DMS114 treated with DMSO at 0.1 percent for 48 hours (cell line): Measurements from ENCODE around the gene PRKN.

Experiments
- DNase-seq: peaks from one replicate; lab custom pipeline; 2025; ENCODE audit not compliant: unreplicated experiment; lab: John Stamatoyannopoulos, UW

The PRKN gene

GRCh38 chr6:161694995-161695394 is 1032.6 kb downstream of the PRKN start:
- DNase-seq: no peak

- no peak for DNase-seq
Measured at GRCh38 chr6:161686655-161687054, 1040.9 kb downstream of the PRKN start.

GRCh38 chr6:161684731-161685475 is 1042.7 kb downstream of the PRKN start:
- no peak for DNase-seq

GRCh38 chr6:161683400-161683799 is 1044.2 kb downstream of the PRKN start:
- DNase-seq: no peak

- no peak for DNase-seq
Measured at GRCh38 chr6:161682982-161683381, 1044.6 kb downstream of the PRKN start.

GRCh38 chr6:161679980-161680538 is 1047.5 kb downstream of the PRKN start:
- no peak for DNase-seq

GRCh38 chr6:161677188-161677587 is 1050.4 kb downstream of the PRKN start:
- no peak for DNase-seq

GRCh38 chr6:161676586-161676985 is 1051.0 kb downstream of the PRKN start:
- no peak for DNase-seq

GRCh38 chr6:161674930-161675682 is 1052.5 kb downstream of the PRKN start:
- no peak for DNase-seq

- no peak for DNase-seq
Measured at GRCh38 chr6:161673026-161673425, 1054.5 kb downstream of the PRKN start.

- no peak for DNase-seq
Measured at GRCh38 chr6:161671117-161671516, 1056.4 kb downstream of the PRKN start.

GRCh38 chr6:161668665-161669064 is 1058.9 kb downstream of the PRKN start:
- no peak for DNase-seq

- DNase-seq: no peak
Measured at GRCh38 chr6:161667957-161668356, 1059.6 kb downstream of the PRKN start.

- DNase-seq: no peak
Measured at GRCh38 chr6:161663682-161664081, 1063.9 kb downstream of the PRKN start.

GRCh38 chr6:161660666-161661571 is 1066.6 kb downstream of the PRKN start:
- no peak for DNase-seq

- no peak for DNase-seq
Measured at GRCh38 chr6:161658211-161658610, 1069.4 kb downstream of the PRKN start.

- no peak for DNase-seq
Measured at GRCh38 chr6:161654209-161654608, 1073.4 kb downstream of the PRKN start.

GRCh38 chr6:161651949-161652348 is 1075.6 kb downstream of the PRKN start:
- no peak for DNase-seq

GRCh38 chr6:161649841-161650240 is 1077.7 kb downstream of the PRKN start:
- DNase-seq: no peak

- no peak for DNase-seq
Measured at GRCh38 chr6:161649068-161649467, 1078.5 kb downstream of the PRKN start.

- DNase-seq: no peak
Measured at GRCh38 chr6:161647234-161647633, 1080.3 kb downstream of the PRKN start.
